ENCODE measurements around the gene ZNF574.

Gene ZNF574

GRCh38 chr19:42060117-42060516, 15.8 kb upstream of the ZNF574 start:
- DNase-seq: no peak

- no peak for DNase-seq
Measured at GRCh38 chr19:42062381-42062780, 13.6 kb upstream of the ZNF574 start.

- DNase-seq: no peak
Measured at GRCh38 chr19:42064432-42064831, 11.5 kb upstream of the ZNF574 start.

GRCh38 chr19:42065051-42065450, 10.9 kb upstream of the ZNF574 start:
- no peak for DNase-seq

- no peak for DNase-seq
Measured at GRCh38 chr19:42065511-42065910, 10.5 kb upstream of the ZNF574 start.

- DNase-seq: no peak
Measured at GRCh38 chr19:42066075-42066754, 9.8 kb upstream of the ZNF574 start.

- no peak for DNase-seq
Measured at GRCh38 chr19:42067315-42067888, 8.6 kb upstream of the ZNF574 start.

GRCh38 chr19:42068361-42068755, 7.6 kb upstream of the ZNF574 start:
- no peak for DNase-seq

- no peak for DNase-seq
Measured at GRCh38 chr19:42068756-42069571, 7.0 kb upstream of the ZNF574 start.

GRCh38 chr19:42069619-42070351, 6.2 kb upstream of the ZNF574 start, which contains the start of gene GRIK5:
GRIK5 (minus strand) TSS chr19:42070206; CDS start chr19:42065770, 4,436 bp downstream.
- no peak for DNase-seq

- DNase-seq: no peak
Measured at GRCh38 chr19:42071247-42071646, 4.7 kb upstream of the ZNF574 start.

- DNase-seq: no peak
Measured at GRCh38 chr19:42074513-42075363, 1.2 kb upstream of the ZNF574 start.

- peak; percentile 15 for DNase-seq
Measured at GRCh38 chr19:42075364-42075615, 676 bp upstream of the ZNF574 start.

GRCh38 chr19:42076380-42076944, 496 bp downstream of the ZNF574 start:
- DNase-seq: no peak

- DNase-seq: no peak
Measured at GRCh38 chr19:42078058-42078457, 2.1 kb downstream of the ZNF574 start.

GRCh38 chr19:42078538-42079275, 2.7 kb downstream of the ZNF574 start:
- DNase-seq: no peak

- DNase-seq: no peak
Measured at GRCh38 chr19:42079276-42079669, 3.3 kb downstream of the ZNF574 start.

- no peak for DNase-seq
Measured at GRCh38 chr19:42079886-42080763, 4.2 kb downstream of the ZNF574 start.

- no peak for DNase-seq
Measured at GRCh38 chr19:42080764-42081375, 4.9 kb downstream of the ZNF574 start.
